CD14-positive monocyte (primary cell): ENCODE results near the gene DUS1L. TPM values are rescaled to one million over a fixed set of nuclear protein-coding genes. Genes with fewer than 3 reads are reported as not detected.

ENCODE experiments used
- DNase-seq, 3 donors: peaks; one replicate each; pipeline ENCODE4 v3.0.0-alpha.2; 2011 to 2022
- H2AFZ ChIP-seq: 2 replicates; pipeline ENCODE4 v1.6.0; 2012; ENCODE audit warnings: mild to moderate bottlenecking, low read depth, low read length, inconsistent platforms; ENCODE audit not compliant: insufficient read depth, poor library complexity, severe bottlenecking
- H3K27ac ChIP-seq, 2 donors: 1 replicate in 1 of 2; 2 replicates in 1 of 2; pipeline ENCODE4 v1.5.1; 2012 to 2013; ENCODE audit warnings: low read length in 2 of 2, control low read depth in 1 of 2, inconsistent platforms in 1 of 2, low read depth in 1 of 2, mild to moderate bottlenecking in 1 of 2
- H3K27me3 ChIP-seq, 2 donors: one replicate each; pipeline versions ENCODE4 v1.6.0 to v1.6.1; 2011 to 2013; ENCODE audit warnings: low read length in 2 of 2; ENCODE audit not compliant: control insufficient read depth in 2 of 2, insufficient read depth in 2 of 2
- H3K36me3 ChIP-seq, 2 donors: replicated peaks in 1 of 2; 1 replicate in 1 of 2; 2 replicates in 1 of 2; pipeline versions ENCODE4 v1.5.1 to v1.6.1; 2012 to 2013; ENCODE audit warnings: low read length in 2 of 2, control low read depth in 1 of 2, inconsistent platforms in 1 of 2, mild to moderate bottlenecking in 1 of 2; ENCODE audit not compliant: insufficient read depth in 2 of 2, control insufficient read depth in 1 of 2
- H3K4me1 ChIP-seq, 2 donors: 1 replicate in 1 of 2; 2 replicates in 1 of 2; pipeline versions ENCODE4 v1.5.1 to v1.6.1; 2012 to 2013; ENCODE audit warnings: low read length in 2 of 2, control low read depth in 1 of 2, inconsistent platforms in 1 of 2, mild to moderate bottlenecking in 1 of 2, moderate library complexity in 1 of 2; ENCODE audit not compliant: insufficient read depth in 2 of 2, control insufficient read depth in 1 of 2
- H3K4me2 ChIP-seq: replicated peaks from 2 replicates; pipeline ENCODE3; 2012; ENCODE audit warnings: low read length, moderate library complexity, mild to moderate bottlenecking; ENCODE audit not compliant: poor library complexity, severe bottlenecking; ENCODE audit errors: extremely low read depth
- H3K4me3 ChIP-seq, 3 experiments: fragments of 200-600 bp in 1 of 3; sonication (generic) in 1 of 3; replicated peaks in 1 of 3; 1 replicate in 2 of 3; 2 replicates in 1 of 3; pipeline ENCODE4 v1.5.1; 2011 to 2013; ENCODE audit warnings: low read length in 3 of 3, mild to moderate bottlenecking in 3 of 3, control low read depth in 2 of 3, low read depth in 2 of 3, inconsistent platforms in 1 of 3, moderate library complexity in 1 of 3
- H3K79me2 ChIP-seq: 2 replicates; pipeline ENCODE4 v1.6.0; 2012; ENCODE audit warnings: mild to moderate bottlenecking, control low read depth, inconsistent platforms, low read length, moderate library complexity; ENCODE audit not compliant: insufficient read depth
- H3K9ac ChIP-seq: 2 replicates; pipeline ENCODE4 v1.6.0; 2017; ENCODE audit warnings: low read length, mild to moderate bottlenecking; ENCODE audit not compliant: insufficient read depth, poor library complexity, severe bottlenecking
- H3K9me3 ChIP-seq, 2 donors: replicated peaks in 1 of 2; 1 replicate in 1 of 2; 2 replicates in 1 of 2; pipeline versions ENCODE4 v1.5.1 to v1.6.1; 2012 to 2013; ENCODE audit warnings: low read length in 2 of 2, control low read depth in 1 of 2; ENCODE audit not compliant: control insufficient read depth in 1 of 2, insufficient read depth in 1 of 2
- H4K20me1 ChIP-seq: 2 replicates; pipeline ENCODE4 v1.6.0; 2012; ENCODE audit warnings: mild to moderate bottlenecking, low read length, control low read depth, moderate library complexity; ENCODE audit not compliant: insufficient read depth
- H3K27ac Mint-ChIP-seq, 7 donors: one replicate each; pipeline ENCODE4 v1.8.0; 2020; ENCODE audit warnings: mild to moderate bottlenecking in 7 of 7, mixed read lengths in 7 of 7, moderate library complexity in 6 of 7, inconsistent platforms in 2 of 7
- H3K27me3 Mint-ChIP-seq, 3 donors: one replicate each; pipeline ENCODE4 v1.8.0; 2021 to 2022; ENCODE audit warnings: low read depth in 3 of 3, mild to moderate bottlenecking in 3 of 3, mixed read lengths in 3 of 3, moderate library complexity in 3 of 3, inconsistent platforms in 1 of 3
- H3K36me3 Mint-ChIP-seq, 2 donors: one replicate each; pipeline ENCODE4 v1.8.0; 2020; ENCODE audit warnings: mixed read lengths in 2 of 2, inconsistent platforms in 1 of 2, mild to moderate bottlenecking in 1 of 2
- H3K4me1 Mint-ChIP-seq: one replicate; pipeline ENCODE4 v1.8.0; 2020; ENCODE audit warnings: mild to moderate bottlenecking, mixed read lengths
- H3K4me3 Mint-ChIP-seq, 2 donors: one replicate each; pipeline ENCODE4 v1.8.0; 2020; ENCODE audit warnings: mild to moderate bottlenecking in 2 of 2, mixed read lengths in 2 of 2, moderate library complexity in 1 of 2
- H3K9me3 Mint-ChIP-seq, 7 donors: one replicate each; pipeline ENCODE4 v1.8.0; 2020 to 2022; ENCODE audit warnings: mixed read lengths in 7 of 7, mild to moderate bottlenecking in 6 of 7, moderate library complexity in 6 of 7, inconsistent platforms in 2 of 7
- WGBS: methylation state at CpG from one replicate; pipeline ENCODE4 v1.1.5; 2013; ENCODE audit warnings: missing lambda C conversion rate; ENCODE audit not compliant: insufficient coverage; 5-methylcytosine and 5-hydroxymethylcytosine counted together
- intact Hi-C, 2 donors: fragments of 100-400 bp; cut with micrococcal nuclease; formaldehyde crosslinking; loops; one replicate each; pipeline versions ENCODE4 v1.15.0 to v1.15.1; 2023
- polyA plus RNA-seq, 3 donors: library from polyadenylated mRNA; depleted of rRNA in 1 of 3; unstranded in 2 of 3; stranded (reverse) in 1 of 3; fragments of 300-500 nt in 2 of 3; fragments of >200 nt in 1 of 3; fragmentation: Illumina TruSeq in 2 of 3; gene quantifications; 1 replicate in 2 of 3; 2 replicates in 1 of 3; pipeline ENCODE4 v1.2.3, GENCODE V29; 2012 to 2021
- TF ChIP-seq, protein P1 (sequence below): fragments of 200-600 bp; IDR thresholded peaks from one replicate; pipeline ENCODE4 v1.8.0; 2022; ENCODE audit warnings: antibody characterized with exemption, mild to moderate bottlenecking

DUS1L gene
- polyA plus RNA-seq, 3 donors: 23.9 to 175 (median 47.6) TPM

- DNase-seq: no peak
- intact Hi-C loops: loop anchor here in 1 of 2 donors (10.0 kb wide), 1 partner anchor 296 kb away; no protein-coding TSS in a partner anchor
- Histone ChIP-seq H3K27me3 (peaks cover 6 to 10% of the 10 kb centered on the region in 2 donors), H3K9ac (no peak overlapping the region), H3K4me2 (no peak overlapping the region), H3K27ac (no peak overlapping the region), H3K36me3 (peaks cover 0 to 4% of the 10 kb centered on the region in 2 donors), H4K20me1 (peaks cover 5% of the 10 kb centered on the region), H3K79me2 (peaks cover 3% of the 10 kb centered on the region), H3K9me3 (no peaks in the 10 kb centered on the region), H3K4me1 (peaks cover 23 to 38% of the 10 kb centered on the region in 2 donors), H3K4me3 (no peak overlapping the region), H2AFZ (no peak overlapping the region)
- no peak overlapping the region for H3K4me3 Mint-ChIP-seq
- H3K9me3 Mint-ChIP-seq: peaks cover 0 to 5% (median 0%) of the 10 kb centered on the region in 7 donors
- WGBS: 98% methylated on average over 5 of the region's 9 CpGs
- peaks cover 11 to 23% (median 13%) of the 10 kb centered on the region in 3 donors for H3K27me3 Mint-ChIP-seq
- H3K27ac Mint-ChIP-seq: no peak overlapping the region
- H3K4me1 Mint-ChIP-seq: peaks cover 17% of the 10 kb centered on the region
- H3K36me3 Mint-ChIP-seq: peaks cover 12 to 38% of the 10 kb centered on the region in 2 donors
- TF ChIP-seq, protein P1, sequence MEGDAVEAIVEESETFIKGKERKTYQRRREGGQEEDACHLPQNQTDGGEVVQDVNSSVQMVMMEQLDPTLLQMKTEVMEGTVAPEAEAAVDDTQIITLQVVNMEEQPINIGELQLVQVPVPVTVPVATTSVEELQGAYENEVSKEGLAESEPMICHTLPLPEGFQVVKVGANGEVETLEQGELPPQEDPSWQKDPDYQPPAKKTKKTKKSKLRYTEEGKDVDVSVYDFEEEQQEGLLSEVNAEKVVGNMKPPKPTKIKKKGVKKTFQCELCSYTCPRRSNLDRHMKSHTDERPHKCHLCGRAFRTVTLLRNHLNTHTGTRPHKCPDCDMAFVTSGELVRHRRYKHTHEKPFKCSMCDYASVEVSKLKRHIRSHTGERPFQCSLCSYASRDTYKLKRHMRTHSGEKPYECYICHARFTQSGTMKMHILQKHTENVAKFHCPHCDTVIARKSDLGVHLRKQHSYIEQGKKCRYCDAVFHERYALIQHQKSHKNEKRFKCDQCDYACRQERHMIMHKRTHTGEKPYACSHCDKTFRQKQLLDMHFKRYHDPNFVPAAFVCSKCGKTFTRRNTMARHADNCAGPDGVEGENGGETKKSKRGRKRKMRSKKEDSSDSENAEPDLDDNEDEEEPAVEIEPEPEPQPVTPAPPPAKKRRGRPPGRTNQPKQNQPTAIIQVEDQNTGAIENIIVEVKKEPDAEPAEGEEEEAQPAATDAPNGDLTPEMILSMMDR: no peak
Measured at GRCh38 chr17:82028966-82029365, 36.6 kb downstream of the DUS1L start.

GRCh38 chr17:82028246-82028645, 37.4 kb downstream of the DUS1L start:
- Histone ChIP-seq H3K4me2 (no peak overlapping the region), H2AFZ (no peak overlapping the region), H3K27me3 (peaks cover 6 to 10% of the 10 kb centered on the region in 2 donors), H3K27ac (no peak overlapping the region), H3K79me2 (peaks cover 9% of the 10 kb centered on the region), H4K20me1 (peaks cover 5% of the 10 kb centered on the region), H3K36me3 (peaks cover 0 to 4% of the 10 kb centered on the region in 2 donors), H3K9ac (no peak overlapping the region), H3K9me3 (no peaks in the 10 kb centered on the region), H3K4me1 (peaks cover 29 to 45% of the 10 kb centered on the region in 2 donors), H3K4me3 (no peak overlapping the region)
- peaks cover 11 to 23% (median 13%) of the 10 kb centered on the region in 3 donors for H3K27me3 Mint-ChIP-seq
- WGBS: 99% methylated on average over 13 of the region's 13 CpGs
- intact Hi-C loops: loop anchor here in 1 of 2 donors (10.0 kb wide), 1 partner anchor 297 kb away; no protein-coding TSS in a partner anchor
- DNase-seq: no peak
- TF ChIP-seq, protein P1: no peak
- H3K4me3 Mint-ChIP-seq: no peak overlapping the region
- peaks cover 12 to 38% of the 10 kb centered on the region in 2 donors for H3K36me3 Mint-ChIP-seq
- H3K27ac Mint-ChIP-seq: no peak overlapping the region
- peaks cover 22% of the 10 kb centered on the region for H3K4me1 Mint-ChIP-seq
- peaks cover 0 to 5% (median 0%) of the 10 kb centered on the region in 7 donors for H3K9me3 Mint-ChIP-seq
